Trophoblast cell (in vitro differentiated cells and primary cell): ENCODE measurements around the gene FRMPD1.

Experiments used
- DNase-seq, 2 donors: peaks; one replicate each; pipeline ENCODE4 v3.0.0-alpha.2; 2016
- H2AFZ ChIP-seq: 2 replicates; pipeline ENCODE4 v1.6.1; 2013; ENCODE audit warnings: low read length, moderate library complexity, mild to moderate bottlenecking; ENCODE audit not compliant: insufficient read depth, poor library complexity
- H2AK5ac ChIP-seq: 2 replicates; pipeline ENCODE4 v1.6.1; 2013; ENCODE audit warnings: mild to moderate bottlenecking, low read length
- H2BK120ac ChIP-seq: 2 replicates; pipeline ENCODE4 v1.6.1; 2013; ENCODE audit warnings: low read length, mild to moderate bottlenecking, moderate library complexity; ENCODE audit not compliant: insufficient read depth, poor library complexity
- H2BK12ac ChIP-seq: 2 replicates; pipeline ENCODE4 v1.6.1; 2013; ENCODE audit warnings: mild to moderate bottlenecking, low read length, moderate library complexity
- H2BK5ac ChIP-seq: 2 replicates; pipeline ENCODE4 v1.6.1; 2013; ENCODE audit warnings: low read length, low read depth, moderate library complexity, mild to moderate bottlenecking; ENCODE audit not compliant: poor library complexity
- H3K14ac ChIP-seq: 2 replicates; pipeline ENCODE4 v1.6.1; 2013; ENCODE audit warnings: mild to moderate bottlenecking, low read length
- H3K18ac ChIP-seq: 2 replicates; pipeline ENCODE4 v1.6.1; 2013; ENCODE audit warnings: mild to moderate bottlenecking, low read length
- H3K23ac ChIP-seq: 2 replicates; pipeline ENCODE4 v1.6.1; 2013; ENCODE audit warnings: low read length
- H3K27ac ChIP-seq: 2 replicates; pipeline ENCODE4 v1.5.1; 2013; ENCODE audit warnings: low read depth, mild to moderate bottlenecking, inconsistent platforms, low read length, moderate library complexity
- H3K27me3 ChIP-seq: 2 replicates; pipeline ENCODE4 v1.6.1; 2013; ENCODE audit warnings: inconsistent platforms, mild to moderate bottlenecking, low read length, moderate library complexity; ENCODE audit not compliant: insufficient read depth
- H3K36me3 ChIP-seq, 2 experiments: 1 replicate in 1 of 2; 2 replicates in 1 of 2; pipeline ENCODE4 v1.6.1; 2013; ENCODE audit warnings: low read length in 2 of 2, mild to moderate bottlenecking in 2 of 2, moderate library complexity in 1 of 2; ENCODE audit not compliant: insufficient read depth in 2 of 2, control insufficient read depth in 1 of 2
- H3K4ac ChIP-seq: 2 replicates; pipeline ENCODE4 v1.6.1; 2013; ENCODE audit warnings: low read depth, mild to moderate bottlenecking, low read length, moderate library complexity
- H3K4me1 ChIP-seq, 2 experiments: 1 replicate in 1 of 2; 2 replicates in 1 of 2; pipeline ENCODE4 v1.6.1; 2013; ENCODE audit warnings: low read length in 2 of 2, mild to moderate bottlenecking in 2 of 2, moderate library complexity in 1 of 2; ENCODE audit not compliant: insufficient read depth in 2 of 2, control insufficient read depth in 1 of 2
- H3K4me2 ChIP-seq: 2 replicates; pipeline ENCODE4 v1.6.1; 2013; ENCODE audit warnings: inconsistent platforms, mild to moderate bottlenecking, low read length, moderate library complexity
- H3K4me3 ChIP-seq: 2 replicates; pipeline ENCODE4 v1.5.1; 2013; ENCODE audit warnings: mild to moderate bottlenecking, low read depth, low read length, inconsistent platforms
- H3K79me1 ChIP-seq: one replicate; pipeline ENCODE4 v1.6.1; 2013; ENCODE audit warnings: low read length
- H3K79me2 ChIP-seq: 2 replicates; pipeline ENCODE4 v1.6.1; 2013; ENCODE audit warnings: low read length, mild to moderate bottlenecking; ENCODE audit not compliant: control insufficient read depth, insufficient read depth, poor library complexity
- H3K9ac ChIP-seq: 2 replicates; pipeline ENCODE4 v1.6.1; 2013; ENCODE audit warnings: mild to moderate bottlenecking, low read length
- H3K9me3 ChIP-seq: 2 replicates; pipeline ENCODE4 v1.6.1; 2013; ENCODE audit warnings: low read depth, mild to moderate bottlenecking, control low read depth, inconsistent platforms, low read length; ENCODE audit not compliant: insufficient read depth
- H4K12ac ChIP-seq: 2 replicates; pipeline ENCODE4 v1.6.1; 2013; ENCODE audit warnings: low read depth, mild to moderate bottlenecking, low read length, moderate library complexity
- H4K8ac ChIP-seq: 2 replicates; pipeline ENCODE4 v1.6.1; 2013; ENCODE audit warnings: low read depth, mild to moderate bottlenecking, low read length, moderate library complexity
- H4K91ac ChIP-seq: one replicate; pipeline ENCODE4 v1.6.1; 2013; ENCODE audit warnings: low read depth, mild to moderate bottlenecking, low read length, moderate library complexity
- WGBS: extraction: QIAGEN DNeasy Blood & Tissue Kit; methylation state at CpG from one replicate; pipeline ENCODE4 v1.1.7; 2013; ENCODE audit warnings: missing lambda C conversion rate; ENCODE audit not compliant: insufficient read length, insufficient coverage; ENCODE audit errors: extremely low coverage; 5-methylcytosine and 5-hydroxymethylcytosine counted together

FRMPD1 gene

DNA sequence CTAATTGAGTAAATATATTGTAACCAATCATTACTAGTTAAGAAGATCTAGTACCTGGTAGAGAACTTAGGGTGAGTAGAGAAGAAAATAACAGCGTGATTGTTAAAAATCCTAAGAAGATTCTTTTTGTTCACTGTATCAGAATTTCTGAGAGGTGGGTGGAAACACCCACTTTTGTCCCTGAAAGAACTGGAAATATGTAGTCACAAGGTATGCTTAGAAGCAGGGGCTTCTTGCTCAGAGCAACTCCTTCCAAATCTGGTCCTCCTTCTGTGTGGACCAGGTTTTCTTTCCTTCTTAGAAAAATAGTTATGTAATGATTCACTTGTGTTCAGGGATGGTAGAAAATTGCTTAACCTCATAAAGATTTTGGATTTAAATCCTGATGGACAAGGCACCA lies 46.5 kb upstream of the FRMPD1 start:
- Histone ChIP-seq H2AK5ac (no peak overlapping the region), H2BK120ac (no peak overlapping the region), H3K23ac (no peak overlapping the region), H4K8ac (no peak overlapping the region), H3K4me1 (peaks cover 0 to 2% of the 10 kb centered on the region in 2 experiments), H3K18ac (no peak overlapping the region), H2AFZ (no peak overlapping the region), H4K12ac (no peak overlapping the region), H2BK5ac (no peak overlapping the region), H3K27ac (no peak overlapping the region), H3K9ac (no peak overlapping the region), H3K4me3 (no peak overlapping the region), H2BK12ac (no peak overlapping the region), H3K4me2 (no peak overlapping the region), H3K14ac (no peak overlapping the region), H4K91ac (no peak overlapping the region), H3K27me3 (no peaks in the 10 kb centered on the region), H3K4ac (no peak overlapping the region), H3K79me2 (no peaks in the 10 kb centered on the region), H3K36me3 (no peaks in the 10 kb centered on the region), H3K79me1 (no peaks in the 10 kb centered on the region), H3K9me3 (peaks cover 2% of the 10 kb centered on the region)
- WGBS: no CpG with 5 or more reads among the region's 1 CpG
- peak in 1 of 2 donors; percentile 26 for DNase-seq

DNA sequence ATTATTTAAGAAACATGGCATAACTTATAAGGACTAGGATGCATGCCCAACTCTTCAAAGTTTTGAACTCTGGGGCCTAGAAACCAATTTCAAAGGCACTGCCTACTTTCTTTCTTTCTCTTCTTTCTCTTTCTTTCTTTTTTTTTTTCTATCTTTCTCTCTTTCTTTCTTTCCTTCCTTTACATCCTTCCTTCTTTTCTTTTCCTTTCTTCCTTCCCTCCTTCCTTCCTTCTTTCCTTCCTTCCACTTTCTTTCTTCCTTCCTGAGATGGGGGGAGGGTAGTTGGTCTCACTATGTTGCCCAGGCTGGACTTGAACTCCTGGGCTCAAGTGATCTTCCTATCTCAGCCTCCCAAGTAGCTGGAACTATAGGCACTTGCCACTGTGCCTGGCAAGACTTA lies 42.5 kb upstream of the FRMPD1 start:
- no peak overlapping the region for H3K18ac ChIP-seq
- no peaks in the 10 kb centered on the region for H3K27me3 ChIP-seq
- H2AK5ac ChIP-seq: no peak overlapping the region

GRCh38 chr9:37609735-37610397 lies 40.9 kb upstream of the FRMPD1 start:
- Histone ChIP-seq H2AK5ac (no peak overlapping the region), H2BK120ac (no peak overlapping the region), H2BK5ac (no peak overlapping the region), H4K12ac (no peak overlapping the region), H3K23ac (no peak overlapping the region), H2BK12ac (no peak overlapping the region), H3K4me2 (no peak overlapping the region), H3K36me3 (no peaks in the 10 kb centered on the region), H3K27me3 (no peaks in the 10 kb centered on the region), H3K4ac (no peak overlapping the region), H4K8ac (no peak overlapping the region), H3K79me1 (no peaks in the 10 kb centered on the region), H3K79me2 (no peaks in the 10 kb centered on the region), H3K14ac (no peak overlapping the region), H4K91ac (no peak overlapping the region), H2AFZ (no peak overlapping the region), H3K27ac (no peak overlapping the region), H3K9me3 (peaks cover 2% of the 10 kb centered on the region), H3K4me3 (no peak overlapping the region), H3K18ac (no peak overlapping the region), H3K9ac (no peak overlapping the region), H3K4me1 (no peaks in the 10 kb centered on the region)
- DNase-seq: no peak
- WGBS: no CpG with 5 or more reads among the region's 6 CpGs

More for the DNA sequence above, 42.5 kb upstream of the FRMPD1 start:
- Histone ChIP-seq H4K8ac (no peak overlapping the region), H3K9ac (no peak overlapping the region), H3K79me1 (no peaks in the 10 kb centered on the region), H2BK120ac (no peak overlapping the region), H3K23ac (no peak overlapping the region), H3K4ac (no peak overlapping the region), H3K79me2 (no peaks in the 10 kb centered on the region), H3K9me3 (peaks cover 2% of the 10 kb centered on the region), H2BK12ac (no peak overlapping the region), H3K4me3 (no peak overlapping the region), H2AFZ (no peak overlapping the region), H4K91ac (no peak overlapping the region), H3K4me2 (no peak overlapping the region), H4K12ac (no peak overlapping the region), H3K36me3 (no peaks in the 10 kb centered on the region), H3K14ac (no peak overlapping the region), H3K4me1 (no peaks in the 10 kb centered on the region), H3K27ac (no peak overlapping the region), H2BK5ac (no peak overlapping the region)
- DNase-seq: no peak

GRCh38 chr9:37611014-37611413 lies 39.7 kb upstream of the FRMPD1 start:
- H2BK120ac ChIP-seq: no peak overlapping the region

More at GRCh38 chr9:37611014-37611413, 39.7 kb upstream of the FRMPD1 start:
- no peak overlapping the region for H2AK5ac ChIP-seq
- H3K4me1 ChIP-seq: no peaks in the 10 kb centered on the region
- no peaks in the 10 kb centered on the region for H3K36me3 ChIP-seq
- H3K27me3 ChIP-seq: no peaks in the 10 kb centered on the region
- no peak overlapping the region for H3K14ac ChIP-seq
- no peak overlapping the region for H3K27ac ChIP-seq
- H2AFZ ChIP-seq: no peak overlapping the region
- no peak overlapping the region for H4K91ac ChIP-seq
- H3K9me3 ChIP-seq: no peaks in the 10 kb centered on the region
- H3K4ac ChIP-seq: no peak overlapping the region
- DNase-seq: no peak
- WGBS: no CpG with 5 or more reads among the region's 6 CpGs
- no peak overlapping the region for H2BK12ac ChIP-seq
- H3K18ac ChIP-seq: no peak overlapping the region
- H3K23ac ChIP-seq: no peak overlapping the region
- H2BK5ac ChIP-seq: no peak overlapping the region
- no peak overlapping the region for H3K4me2 ChIP-seq
- no peaks in the 10 kb centered on the region for H3K79me2 ChIP-seq
- H3K79me1 ChIP-seq: no peaks in the 10 kb centered on the region
- H4K8ac ChIP-seq: no peak overlapping the region
- H3K9ac ChIP-seq: no peak overlapping the region
- no peak overlapping the region for H3K4me3 ChIP-seq
- H4K12ac ChIP-seq: no peak overlapping the region
